NCI-H748 treated with DMSO at 0.1 percent for 48 hours (cell line): Measurements from ENCODE around the gene ERGIC1.
A peak's percentile ranks its signal among the peaks of the same experiment; 100 is the strongest.

ENCODE experiments used
- DNase-seq: peaks from one replicate; lab custom pipeline; 2025; lab: John Stamatoyannopoulos, UW

ERGIC1 gene

DNA sequence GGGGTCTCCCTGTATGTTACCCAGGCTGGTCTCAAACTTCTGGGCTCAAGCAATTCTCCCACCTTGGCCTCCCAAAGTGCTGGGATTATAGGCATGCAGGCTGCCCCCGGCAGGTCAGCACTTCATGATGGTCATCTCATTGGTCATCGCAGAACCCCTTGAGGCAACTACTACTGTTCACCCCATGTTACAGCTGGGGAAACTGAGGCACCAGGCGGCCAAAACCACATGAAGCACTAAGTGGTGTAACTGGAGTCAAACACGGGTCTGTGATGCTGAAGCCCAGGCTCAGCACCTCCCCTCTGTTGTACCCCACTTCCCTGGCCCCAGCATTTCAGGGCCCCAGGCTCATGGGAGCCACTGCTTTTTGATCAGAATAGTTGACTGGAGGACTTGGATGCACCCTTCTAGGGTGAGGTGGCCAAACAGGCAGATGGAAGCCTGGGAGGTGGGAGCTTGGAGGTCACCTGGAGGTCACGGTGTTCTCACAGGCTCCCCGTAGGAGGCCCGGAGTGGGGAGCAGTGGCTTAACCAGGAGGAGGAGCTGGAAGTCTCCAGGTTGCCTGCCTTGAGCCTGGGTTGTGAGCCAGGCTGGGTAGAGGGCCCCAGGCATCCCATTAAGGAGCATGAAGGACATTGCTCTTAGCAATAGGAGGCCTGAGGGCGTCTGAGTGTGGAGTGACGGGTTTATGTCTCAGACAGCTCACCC, 67.9 kb downstream of the ERGIC1 start:
- no peak for DNase-seq

DNA sequence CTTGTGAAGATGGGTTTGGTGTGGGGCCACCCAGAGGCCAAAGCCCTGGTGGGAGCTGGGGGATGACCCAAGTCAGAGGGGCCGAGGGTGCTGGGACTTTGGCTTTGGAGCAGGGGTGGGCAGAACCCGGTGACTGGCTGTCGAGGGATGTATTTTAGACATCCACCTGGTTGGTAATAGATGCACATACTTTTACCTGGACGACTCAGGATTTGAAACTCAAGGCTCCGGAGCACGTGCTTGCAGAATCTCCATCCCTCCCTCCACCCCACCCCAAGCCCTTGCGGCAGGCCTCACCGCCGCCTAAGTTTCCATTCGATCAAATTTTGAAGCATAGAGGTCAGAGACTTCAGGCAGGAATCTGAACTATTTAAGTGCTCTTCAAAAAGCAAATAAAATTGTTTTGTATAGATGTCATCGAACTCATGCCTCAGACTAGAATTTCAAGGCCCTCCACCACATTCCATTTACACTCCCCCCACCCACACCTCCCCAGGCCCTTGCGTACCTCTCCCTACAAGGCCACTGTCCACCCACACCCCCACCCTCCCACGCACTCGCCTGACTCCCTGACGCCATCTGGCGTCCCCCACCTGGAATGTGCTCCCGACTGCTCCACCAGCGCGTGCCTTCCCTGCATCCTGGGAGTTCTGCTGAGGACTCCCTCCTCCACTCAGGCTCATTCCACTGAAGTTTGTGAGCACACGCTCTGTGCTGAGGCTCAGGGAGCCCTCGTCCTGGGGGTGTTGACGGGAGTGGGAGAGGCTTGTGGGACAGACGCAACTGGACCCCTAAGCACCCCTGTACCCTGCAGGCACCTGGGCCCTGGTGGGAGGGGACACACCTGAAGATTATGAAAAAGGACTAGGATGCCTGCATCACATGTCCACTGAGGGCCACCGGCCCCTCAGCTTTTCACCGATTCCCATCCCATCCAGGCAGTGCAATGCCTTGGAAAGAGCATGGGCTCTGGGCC, 68.7 kb downstream of the ERGIC1 start:
- peak; percentile 17 for DNase-seq

DNA sequence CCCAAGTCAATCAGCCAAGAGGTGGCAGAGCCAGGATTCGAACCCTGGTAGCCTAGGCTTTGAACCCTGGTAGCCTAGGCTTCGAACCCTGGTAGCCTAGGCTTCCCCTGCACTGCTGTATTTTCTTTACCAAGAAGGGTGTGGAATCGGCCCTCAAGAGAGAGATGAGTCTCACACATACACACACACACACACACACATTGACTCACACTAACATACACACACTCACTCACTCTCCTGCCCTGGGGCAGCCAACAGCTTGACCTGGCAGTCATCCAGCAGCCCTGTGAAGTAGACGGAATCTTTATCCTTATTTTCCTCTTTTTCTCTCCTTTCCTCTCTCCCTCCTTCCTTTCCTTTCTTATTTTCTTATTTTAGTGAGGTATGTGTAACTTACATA, 69.7 kb downstream of the ERGIC1 start:
- no peak for DNase-seq

DNA sequence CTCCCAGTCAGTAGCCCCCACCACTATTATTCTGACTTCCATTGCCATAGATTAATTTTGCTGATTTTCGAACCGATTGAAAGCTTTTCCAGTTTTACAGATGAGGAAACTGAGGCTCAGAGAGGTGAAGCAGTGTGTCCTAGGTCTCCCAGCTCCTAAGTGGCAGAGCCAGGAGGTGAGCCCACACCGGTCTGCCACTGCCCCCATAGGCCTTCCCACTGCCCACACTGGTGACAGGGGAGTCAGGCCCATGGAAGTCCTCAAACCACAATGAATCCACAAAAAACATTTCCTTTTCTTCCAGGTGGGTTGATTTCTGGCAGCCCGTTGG, 70.2 kb downstream of the ERGIC1 start:
- no peak for DNase-seq

DNA sequence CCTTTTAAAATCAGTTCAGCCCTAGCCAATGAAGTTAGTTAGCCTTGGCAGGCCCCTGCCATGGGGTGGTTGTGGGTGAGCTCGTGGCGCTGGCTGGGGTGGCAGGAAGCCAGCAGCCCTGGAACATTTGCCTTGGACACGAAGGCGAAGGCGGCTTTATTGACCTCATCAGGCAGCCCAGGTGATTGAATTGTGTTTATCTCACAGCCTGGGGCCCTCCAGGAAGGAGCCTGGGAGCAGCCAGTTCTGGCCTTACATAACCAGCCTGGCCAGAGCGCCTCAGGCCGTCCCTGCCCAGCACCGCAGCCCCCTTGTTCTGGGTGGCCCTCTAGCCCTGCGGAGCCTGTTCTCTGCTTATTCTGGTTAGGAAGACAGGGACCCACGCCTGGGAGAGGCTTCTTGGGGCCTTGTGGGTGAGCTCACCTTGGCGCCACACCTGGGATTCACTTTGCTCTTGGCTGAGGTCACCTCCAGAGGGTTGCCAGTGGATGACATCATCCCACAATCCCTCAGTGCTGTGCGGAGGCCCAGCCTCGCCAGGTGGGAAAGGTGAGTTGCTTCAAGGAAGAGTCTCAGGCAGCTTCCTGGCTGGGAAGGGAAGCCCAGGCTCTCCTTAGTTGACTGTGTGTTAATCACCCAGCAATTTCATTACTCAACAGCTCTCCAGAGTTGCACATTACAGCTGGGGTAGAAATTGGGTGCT, 70.7 kb downstream of the ERGIC1 start:
- DNase-seq: no peak

DNA sequence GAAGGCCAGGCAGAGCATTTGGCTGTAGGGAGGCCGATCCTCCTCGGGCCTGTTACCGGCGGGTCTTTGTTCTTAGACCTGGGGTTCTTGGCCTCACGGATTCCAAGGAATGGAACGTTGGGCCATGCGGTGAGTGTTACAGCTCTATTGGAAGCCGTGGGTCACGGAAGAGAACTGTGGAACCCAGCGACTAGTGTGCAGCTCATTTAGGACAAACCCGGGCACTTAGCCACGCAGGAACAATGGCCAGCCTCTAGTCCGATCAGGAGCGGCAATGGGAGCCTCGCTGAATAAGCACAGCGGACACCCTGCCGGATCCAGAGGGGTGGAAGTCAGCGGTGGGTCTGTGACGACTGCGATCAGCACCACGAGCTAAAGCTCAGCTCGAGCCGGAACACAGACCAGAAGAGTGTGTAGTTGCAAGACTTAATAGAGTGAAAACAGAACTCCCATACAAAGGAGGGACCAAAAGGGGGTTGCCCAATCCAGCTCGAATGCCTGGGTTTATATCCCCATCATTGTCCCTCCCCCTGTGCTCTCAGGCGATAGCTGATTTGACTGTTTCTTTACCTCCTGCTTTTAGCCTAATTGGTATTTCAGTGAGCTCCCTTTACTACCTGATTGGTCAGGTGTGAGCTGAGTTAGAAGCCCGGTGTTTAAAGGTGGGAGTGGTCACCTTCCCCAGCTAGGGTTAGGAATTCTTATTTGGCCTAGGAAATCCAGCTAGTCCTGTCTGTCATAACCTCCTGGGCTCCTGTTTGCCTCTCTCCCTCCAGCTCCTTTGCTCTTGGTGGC, 71.5 kb downstream of the ERGIC1 start:
- DNase-seq: no peak

DNA sequence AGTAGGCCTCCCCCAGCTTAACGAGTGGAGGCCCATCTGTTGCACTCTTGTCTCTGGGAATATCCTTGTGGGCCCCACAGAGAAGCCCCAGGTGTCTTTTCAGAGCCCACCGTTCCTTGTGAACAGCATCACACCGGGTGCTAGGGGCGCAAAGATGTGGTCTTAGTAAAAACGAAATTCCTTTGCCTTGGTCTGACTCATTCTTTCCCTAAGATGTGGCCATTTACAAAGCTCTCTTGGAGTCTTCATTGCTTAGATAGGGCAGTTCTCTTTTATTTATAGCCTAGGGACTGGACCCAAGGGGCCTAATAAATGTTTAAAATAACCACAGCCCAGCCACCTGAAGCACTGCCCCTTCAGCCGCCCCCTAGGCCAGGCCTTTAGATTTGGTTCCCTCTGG, 72.4 kb downstream of the ERGIC1 start:
- DNase-seq: no peak

DNA sequence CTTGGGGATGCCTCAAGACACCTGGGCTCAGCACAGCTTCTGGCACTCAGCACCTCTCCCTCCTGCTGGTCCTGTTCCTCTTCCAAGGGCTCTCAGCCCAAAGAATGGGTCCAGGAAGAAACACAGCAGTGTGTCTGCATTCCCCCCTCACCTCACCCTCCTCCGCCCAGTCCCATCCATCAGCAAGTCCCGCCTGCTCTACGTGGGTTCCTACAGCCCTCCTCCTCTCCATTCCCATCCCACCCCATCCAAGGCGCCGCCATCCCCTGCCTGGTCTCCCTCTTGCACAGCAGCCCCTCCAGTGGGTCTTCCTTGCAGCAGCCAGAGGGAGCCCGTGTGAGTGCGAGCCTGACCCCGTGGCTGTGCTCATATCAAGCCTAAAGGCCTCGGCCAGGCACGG, 72.8 kb downstream of the ERGIC1 start:
- DNase-seq: no peak

DNA sequence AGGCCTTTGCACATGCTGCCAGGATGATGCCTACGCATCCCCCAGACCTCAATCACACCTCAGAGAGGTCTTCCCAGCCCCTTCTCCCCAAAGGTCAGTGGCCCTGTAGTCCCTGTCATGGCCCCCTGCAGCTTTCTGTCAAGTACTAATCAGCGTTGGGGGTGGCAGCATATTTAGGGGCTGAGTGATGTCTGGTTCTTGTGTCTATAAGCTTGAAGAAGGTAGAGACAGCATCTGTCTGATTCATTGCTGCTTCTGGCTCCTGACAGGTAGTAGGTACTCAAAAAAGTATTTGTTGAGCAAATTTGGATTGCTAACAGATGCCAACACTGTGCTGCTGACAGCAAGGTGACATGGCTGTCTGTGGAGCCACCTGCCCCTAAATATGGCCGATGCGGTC, 73.6 kb downstream of the ERGIC1 start:
- DNase-seq: no peak

DNA sequence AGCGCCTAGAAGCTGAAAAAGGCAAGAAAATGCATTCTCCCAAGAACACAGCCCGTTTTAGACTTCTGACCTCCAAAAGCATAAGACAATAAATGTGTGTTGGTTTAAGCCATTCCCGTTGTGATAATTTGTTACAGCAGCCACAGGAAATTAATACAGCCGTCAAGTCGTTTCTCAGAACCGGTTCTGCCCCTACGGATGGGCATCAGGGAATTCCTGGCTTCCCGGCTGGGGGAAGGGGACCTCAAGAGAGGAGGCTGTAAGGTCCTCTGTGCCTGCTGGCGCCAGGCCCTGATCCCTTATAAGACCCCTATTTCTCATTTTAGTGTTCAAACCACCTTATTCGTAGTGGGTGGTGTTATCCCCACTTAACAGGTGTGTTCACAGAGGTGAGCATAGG, 74.6 kb downstream of the ERGIC1 start:
- no peak for DNase-seq

DNA sequence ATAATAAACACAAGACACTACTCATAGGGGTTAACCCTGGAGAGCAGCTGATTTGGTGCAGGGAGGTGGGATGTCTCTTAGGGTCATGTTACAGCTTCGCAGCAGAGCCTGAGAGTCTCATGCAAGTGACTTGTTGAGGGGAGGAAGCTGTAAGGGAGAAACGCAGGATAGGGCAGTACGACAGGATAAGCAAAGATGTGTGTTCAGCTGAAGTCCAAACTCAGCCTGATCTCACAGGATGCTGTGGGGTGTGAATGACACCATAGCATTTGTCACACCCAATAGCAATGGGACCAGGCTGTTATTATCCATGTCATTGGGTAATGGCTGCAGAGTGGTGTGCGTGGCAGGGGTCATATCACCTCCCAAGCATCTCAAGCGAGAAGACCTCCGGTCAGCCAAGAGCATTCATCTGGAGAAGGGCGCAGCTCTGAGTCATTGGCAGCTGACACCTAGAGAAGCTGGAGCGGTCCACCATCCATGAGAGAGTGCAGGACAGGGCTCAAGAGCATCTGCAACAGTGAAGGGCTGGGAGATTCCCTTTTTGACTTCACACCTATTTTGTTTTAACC, 76.0 kb downstream of the ERGIC1 start:
- DNase-seq: no peak

DNA sequence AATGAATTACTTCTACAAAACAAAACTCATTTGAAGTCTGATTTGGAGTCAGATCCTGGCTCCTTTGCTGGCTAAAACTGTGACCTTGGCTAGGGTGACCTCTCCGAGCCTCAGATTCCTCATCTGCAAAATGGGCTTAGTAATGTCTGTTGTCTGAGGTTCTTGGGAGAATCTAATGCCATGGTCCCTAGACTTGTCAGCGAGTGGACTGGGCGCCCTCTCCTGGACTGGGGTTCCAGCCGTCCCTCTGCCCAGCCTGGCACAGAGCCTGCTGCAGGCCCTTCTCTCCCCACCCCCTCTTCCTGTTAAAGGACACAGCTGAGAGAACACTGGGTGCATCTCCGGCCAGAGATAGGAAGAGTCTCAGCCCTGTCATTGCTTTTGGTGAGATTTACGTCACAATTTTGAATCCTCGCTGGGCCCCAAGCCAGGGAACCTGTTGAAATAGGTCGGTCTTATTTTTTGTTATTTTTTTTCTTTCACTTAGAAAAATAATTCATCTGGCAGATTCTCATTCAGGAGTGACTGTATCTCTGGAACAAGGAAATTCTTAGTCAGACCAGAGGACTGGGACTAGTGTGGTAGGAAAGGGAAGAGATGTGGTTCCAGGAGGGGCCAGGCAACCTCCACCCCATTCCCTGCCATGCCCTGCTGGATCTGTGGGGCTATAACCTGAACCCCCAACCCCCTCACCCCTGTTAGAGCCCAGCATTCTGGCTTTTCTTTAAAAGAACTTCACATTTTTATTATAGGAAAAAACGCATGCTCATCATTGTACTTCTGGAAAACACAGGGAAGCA, 77.0 kb downstream of the ERGIC1 start:
- no peak for DNase-seq

DNA sequence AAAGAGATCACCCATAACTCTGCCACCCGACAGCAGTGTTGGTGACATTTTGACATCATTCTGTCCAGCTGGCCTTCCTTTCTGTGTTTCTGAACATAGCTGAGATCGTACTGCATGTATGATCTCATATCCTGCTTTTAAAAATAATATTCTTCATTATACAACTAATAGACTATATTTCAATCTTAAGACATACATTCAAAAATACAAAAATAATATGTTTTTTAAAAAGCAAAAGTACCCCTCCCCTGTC, 77.5 kb downstream of the ERGIC1 start:
- no peak for DNase-seq

DNA sequence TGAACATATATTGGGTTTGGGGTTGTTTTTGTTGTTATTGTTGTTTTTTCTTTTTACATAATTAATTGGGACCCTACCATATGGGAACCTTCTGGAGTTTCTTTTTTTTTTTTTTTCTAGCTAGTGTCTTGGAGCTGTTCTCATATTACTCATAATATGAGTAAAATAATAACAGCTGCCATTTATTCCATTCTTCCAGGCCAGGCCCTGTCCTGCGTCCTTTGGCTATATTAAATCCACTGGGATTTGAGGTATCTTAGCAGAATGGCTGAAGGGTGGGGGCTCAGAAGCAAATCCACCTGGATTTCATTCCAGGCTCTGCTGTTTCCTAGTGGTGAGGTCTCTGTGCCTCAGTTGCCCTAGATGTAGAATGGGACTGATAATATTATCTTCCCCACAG, 77.9 kb downstream of the ERGIC1 start:
- no peak for DNase-seq

DNA sequence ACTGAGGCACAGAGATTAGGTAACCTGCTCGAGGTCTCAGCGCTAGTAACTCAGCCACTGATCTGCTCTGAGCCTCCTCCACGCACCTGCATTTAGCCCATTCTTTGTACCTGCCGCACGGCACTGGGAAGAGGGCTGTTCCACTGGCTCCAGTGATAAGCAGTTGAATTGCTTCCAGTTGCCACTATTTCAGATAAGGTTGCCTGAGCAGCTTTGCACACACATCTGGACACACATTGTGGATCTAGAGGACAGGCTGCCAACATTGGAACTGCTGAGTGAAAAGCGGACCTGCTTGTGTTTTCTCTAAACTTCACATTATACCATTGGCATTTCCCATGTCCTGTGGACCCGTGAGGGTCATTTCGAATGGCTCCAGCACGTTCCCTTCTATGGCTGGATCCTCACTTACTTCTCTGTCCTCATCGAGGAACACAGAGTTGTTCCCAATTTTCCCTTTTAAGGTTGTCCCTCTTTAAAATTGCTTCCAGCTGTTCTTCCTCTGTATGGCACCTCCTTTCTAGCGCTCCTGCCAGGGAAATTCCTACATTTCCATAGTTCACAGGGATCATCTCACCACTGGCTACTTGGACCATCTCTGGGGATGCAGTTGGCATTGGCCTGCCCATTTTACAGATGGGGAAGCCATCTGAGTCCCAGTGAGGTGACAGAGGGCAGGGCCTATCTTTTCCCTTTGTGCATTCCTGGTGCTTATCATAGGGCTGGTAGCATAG, 79.2 kb downstream of the ERGIC1 start:
- DNase-seq: no peak

DNA sequence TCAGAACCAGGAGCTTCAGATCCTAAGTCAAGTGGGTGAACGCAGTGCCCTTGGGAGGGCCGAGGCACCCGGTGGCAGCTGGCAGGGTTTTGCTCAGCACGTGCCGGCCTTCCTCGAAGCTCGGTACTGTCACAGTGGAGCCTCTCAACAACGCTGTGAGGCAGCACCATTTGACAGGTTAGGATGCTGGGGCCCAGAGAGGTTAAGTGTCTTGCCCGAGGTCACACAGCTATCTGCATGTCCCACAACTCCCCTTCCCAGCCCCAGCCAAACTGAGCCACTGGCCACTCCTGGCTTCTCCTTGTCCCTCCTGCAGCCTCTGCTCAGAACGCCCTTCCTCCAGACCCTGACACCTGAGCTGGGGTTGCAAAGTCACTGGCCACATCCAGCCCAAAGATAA, 81.5 kb downstream of the ERGIC1 start:
- DNase-seq: no peak

DNA sequence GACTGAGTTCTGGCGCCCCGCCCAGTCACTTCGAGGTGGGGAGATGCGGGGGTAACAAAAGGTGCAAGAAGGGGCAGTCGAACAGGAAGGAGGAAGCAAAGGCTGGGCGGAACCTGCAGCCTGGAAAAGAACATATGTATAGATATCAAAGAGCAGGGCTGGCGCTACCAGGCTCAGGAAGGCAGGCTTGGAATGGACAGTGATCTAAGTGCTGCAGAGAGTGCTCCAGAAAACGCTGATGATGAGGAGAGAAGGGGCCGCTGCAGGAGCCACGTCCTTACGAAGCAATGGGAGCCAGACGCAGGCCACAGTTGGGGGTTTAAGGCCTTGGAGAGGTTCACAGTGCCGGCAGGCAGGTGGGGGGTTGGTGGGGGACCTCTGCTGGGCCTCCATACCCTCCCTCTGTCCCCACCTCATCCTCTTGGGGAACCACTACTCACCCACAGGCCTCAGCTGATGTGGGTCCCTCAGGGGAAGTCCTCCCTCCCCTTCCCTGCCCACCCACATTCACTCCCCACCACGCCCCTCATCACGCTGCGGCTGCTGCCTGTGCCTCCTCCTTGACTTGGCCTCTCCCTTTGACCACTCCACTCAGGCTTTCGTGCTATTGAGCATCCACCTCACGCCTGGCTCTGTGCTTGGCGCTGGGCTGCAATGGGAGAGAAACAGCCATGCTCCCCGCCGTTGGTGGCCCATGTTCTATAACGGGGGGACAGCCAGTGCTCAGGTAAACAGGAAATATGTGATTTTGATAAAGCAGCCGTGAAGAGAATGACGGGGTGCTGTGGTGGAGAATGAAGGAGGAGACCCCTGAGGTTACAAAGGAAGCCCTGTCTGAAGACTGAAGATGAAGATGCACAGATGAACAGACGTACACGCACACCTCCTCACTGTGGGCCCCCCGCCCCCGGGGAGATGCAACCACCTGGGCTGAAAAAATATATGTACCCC, 84.6 kb downstream of the ERGIC1 start:
- no peak for DNase-seq

DNA sequence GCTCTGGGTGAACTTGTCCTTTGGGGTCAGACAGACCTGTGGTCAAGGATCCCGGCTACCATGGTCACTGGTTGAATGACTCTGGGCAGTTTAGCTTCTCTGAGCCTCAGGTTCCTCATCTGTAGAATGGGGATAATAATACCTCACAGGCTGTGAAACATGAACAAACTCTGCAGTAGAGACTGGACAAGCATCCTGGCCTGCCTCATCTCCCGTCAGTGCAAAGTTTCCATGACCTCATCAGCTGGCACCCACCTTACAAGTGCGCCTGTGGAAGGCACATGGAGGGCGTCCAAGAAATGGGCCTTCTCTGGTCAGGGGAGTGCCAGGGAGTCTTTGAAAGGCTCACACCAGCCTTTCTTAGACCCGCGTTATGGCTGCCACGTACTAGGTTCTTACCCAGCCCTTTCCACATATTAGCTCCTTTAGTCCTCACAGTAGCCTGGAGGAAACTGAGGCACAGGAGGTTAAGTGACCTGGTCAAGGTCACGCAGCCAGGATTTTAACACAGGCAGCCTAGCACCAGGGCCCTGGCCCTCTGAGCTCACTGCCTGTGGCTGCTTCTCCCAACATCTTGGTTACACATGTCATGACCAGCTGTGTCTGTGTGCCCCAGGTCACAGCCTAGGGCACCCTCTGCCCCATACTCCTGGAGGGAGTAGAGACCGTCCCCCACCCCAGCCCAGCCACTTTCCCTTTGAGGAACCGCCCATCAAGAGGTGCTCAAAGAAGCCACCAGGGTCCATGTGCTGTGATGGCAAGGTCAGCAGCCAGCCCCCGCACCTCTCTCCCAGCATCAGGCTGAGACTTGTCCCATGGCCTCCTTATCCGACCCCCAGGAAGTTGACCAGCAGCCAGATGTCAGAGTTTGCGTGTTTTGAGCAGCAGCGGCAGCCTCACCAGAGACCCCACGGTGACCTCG, 85.7 kb downstream of the ERGIC1 start:
- no peak for DNase-seq
